AG10803 (cell line): ENCODE results near the gene ANOS1.

Experiments used
- DNase-seq: peaks from one replicate; pipeline ENCODE4 v3.0.0; 2010; ENCODE audit warnings: low read depth
- H3K4me3 ChIP-seq: 2 replicates; pipeline ENCODE4 v1.5.1; 2011; ENCODE audit warnings: mild to moderate bottlenecking, low read length, control low read depth
- TF ChIP-seq, protein P1 (sequence below): conservative IDR thresholded peaks from 2 replicates; pipeline ENCODE4 v1.5.1; 2011; ENCODE audit warnings: mild to moderate bottlenecking, low read length, control low read depth, inconsistent platforms

The ANOS1 gene

DNA sequence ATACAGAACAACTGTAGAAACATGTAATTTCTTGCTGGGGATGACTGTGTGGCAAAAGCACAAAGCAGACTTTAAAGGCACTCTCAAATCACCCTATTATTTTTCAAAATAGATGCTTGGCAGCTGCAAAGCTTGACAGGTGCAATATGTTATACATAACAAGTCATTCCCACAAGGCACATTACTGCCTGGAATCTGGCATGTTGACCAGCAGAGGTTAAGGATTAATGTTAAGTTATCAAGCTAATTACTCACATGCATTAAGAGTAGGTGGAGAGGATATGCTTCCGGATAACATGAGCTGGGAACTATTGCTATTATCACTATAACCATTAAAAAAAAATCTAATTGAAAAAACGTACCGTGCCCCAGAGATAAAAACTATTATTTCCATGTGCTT, 17.8 kb downstream of the ANOS1 start:
- H3K4me3 ChIP-seq: no peak overlapping the region
- TF ChIP-seq, protein P1, sequence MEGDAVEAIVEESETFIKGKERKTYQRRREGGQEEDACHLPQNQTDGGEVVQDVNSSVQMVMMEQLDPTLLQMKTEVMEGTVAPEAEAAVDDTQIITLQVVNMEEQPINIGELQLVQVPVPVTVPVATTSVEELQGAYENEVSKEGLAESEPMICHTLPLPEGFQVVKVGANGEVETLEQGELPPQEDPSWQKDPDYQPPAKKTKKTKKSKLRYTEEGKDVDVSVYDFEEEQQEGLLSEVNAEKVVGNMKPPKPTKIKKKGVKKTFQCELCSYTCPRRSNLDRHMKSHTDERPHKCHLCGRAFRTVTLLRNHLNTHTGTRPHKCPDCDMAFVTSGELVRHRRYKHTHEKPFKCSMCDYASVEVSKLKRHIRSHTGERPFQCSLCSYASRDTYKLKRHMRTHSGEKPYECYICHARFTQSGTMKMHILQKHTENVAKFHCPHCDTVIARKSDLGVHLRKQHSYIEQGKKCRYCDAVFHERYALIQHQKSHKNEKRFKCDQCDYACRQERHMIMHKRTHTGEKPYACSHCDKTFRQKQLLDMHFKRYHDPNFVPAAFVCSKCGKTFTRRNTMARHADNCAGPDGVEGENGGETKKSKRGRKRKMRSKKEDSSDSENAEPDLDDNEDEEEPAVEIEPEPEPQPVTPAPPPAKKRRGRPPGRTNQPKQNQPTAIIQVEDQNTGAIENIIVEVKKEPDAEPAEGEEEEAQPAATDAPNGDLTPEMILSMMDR: no peak
- DNase-seq: no peak

DNA sequence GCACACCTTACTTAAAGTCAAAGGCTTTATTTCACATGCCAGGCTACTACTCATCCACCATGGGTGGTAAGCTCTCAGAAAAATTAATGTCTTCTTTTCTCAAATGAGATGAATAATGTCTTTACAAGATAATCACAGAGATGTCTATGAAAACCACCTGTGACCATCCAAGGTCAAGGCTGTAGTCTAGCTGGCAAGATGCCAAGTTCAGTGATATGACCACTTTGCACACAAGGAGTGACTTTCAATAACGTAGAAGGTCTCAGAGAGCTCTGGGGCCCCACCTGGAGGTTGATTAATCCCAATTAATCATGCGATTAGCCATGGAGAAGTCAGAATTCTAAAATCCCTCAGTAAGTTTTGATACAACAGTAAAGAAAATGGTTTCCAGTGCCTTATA, 20.5 kb downstream of the ANOS1 start:
- DNase-seq: no peak
- TF ChIP-seq, protein P1: no peak

DNA sequence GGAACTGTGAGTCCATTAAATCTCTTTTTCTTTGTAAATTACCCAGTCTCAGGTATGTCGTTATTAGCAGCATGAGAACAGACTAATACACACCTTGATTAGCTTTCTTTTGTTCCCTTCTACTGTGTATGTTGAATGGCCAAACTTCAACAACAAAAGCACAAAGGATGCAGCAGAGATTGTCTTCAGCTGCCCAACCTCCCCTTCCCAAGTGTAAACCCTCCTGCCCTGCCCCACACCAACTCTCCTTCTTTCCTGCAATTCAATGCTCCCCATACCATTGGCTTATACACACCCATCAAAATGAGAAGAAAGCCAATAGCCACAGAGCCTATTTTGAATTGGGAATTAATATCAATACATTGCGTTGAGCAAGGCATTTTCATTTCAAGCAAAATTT, 27.8 kb downstream of the ANOS1 start:
- no peak for DNase-seq
- TF ChIP-seq, protein P1: no peak
- H3K4me3 ChIP-seq: no peak overlapping the region

More for the DNA sequence above, 20.5 kb downstream of the ANOS1 start:
- no peak overlapping the region for H3K4me3 ChIP-seq

DNA sequence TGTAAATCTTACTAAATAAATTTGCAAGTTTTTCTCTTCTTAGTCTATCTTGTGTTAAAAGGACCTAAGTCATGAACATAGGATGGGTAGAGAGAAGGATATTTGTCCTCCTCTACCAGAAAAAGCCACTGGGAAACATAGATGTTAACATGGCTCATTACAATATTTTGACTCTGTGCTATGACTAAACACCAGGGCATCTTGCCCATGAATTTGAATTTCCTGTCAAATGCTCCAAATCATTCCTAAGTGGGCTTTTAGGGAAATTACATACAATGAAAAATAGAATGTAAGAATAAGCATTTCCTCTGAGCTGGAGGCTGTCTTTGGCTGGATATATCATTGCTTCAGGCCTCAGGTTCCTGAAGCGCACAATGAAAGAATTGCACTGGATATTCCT, 39.1 kb downstream of the ANOS1 start:
- TF ChIP-seq, protein P1: no peak
- no peak for DNase-seq
- H3K4me3 ChIP-seq: no peak overlapping the region

DNA sequence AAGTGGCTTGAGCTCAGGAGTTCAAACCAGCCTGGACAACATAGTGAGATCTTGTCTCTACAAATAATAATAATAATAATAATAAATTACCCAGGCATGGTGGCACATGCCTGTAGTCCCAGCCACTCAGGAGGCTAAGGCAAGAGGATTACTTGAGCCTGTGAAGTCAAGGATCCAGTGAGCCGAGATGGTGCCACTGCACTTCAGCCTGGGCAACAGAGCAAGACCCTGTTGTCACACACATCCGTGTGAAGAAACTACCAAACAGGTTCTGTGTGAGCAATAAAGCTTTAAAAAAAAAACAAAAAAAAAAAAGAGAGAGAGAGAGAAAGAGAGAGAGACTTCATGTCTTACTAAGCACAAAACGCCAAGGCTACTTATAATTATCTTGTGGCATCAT, 42.5 kb downstream of the ANOS1 start:
- no peak for DNase-seq
- H3K4me3 ChIP-seq: no peak overlapping the region
- TF ChIP-seq, protein P1: no peak

DNA sequence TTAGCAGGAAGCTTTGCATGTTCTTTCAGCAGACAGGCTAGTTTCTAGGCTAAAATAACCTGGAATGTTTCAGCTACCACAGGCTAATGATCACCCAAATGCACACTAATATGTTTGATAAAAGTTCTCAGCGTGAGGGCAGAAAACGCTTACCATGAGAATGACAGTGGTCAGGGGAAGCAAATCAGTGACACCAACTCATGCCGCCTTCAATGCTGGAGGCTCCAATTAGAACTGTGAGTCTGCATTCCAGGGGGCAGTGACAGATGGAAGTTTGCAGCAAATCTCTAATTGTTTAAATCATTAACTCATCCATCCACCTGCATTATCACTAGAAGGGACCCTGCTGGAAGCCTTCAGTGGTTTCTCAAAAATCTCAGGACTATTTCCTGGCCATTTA, 43.2 kb downstream of the ANOS1 start:
- TF ChIP-seq, protein P1: no peak
- DNase-seq: no peak
- H3K4me3 ChIP-seq: no peak overlapping the region

DNA sequence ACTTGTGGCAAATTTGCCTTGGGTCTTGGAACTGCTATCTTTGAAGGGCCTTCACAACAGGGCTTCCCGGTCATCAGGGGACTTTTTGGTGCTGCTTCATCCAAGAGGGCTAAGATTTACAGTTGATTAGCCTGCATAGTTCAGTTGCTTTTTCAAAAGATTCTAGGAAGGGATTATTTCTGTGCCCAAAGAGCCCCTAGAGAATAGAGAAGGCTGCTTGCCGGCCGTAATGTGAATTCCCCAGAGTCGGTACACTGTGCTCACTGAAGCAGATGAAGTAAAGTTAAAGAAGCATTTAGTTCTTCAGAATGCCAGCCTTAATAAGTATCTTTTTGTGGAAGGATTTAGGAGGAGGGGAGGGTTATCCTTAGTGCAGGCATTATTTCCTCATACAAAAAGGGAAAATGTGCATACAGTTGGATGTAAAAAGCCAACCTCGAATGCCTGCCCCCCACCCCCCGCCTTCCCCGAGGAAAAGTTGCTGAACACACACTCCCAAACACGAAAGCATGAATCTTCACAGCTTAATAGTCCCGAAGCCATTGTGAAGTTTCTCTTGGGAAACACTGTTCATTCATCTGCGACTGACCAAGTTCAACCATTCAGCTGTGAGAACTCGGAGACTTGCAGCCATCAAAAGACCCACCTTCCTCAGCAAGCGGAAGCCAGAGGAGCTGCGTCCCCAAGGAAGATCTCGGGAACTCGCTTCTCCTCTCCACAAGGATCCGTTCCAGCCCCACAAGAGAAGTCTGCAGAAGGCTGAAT, 47.6 kb downstream of the ANOS1 start:
- no peak overlapping the region for H3K4me3 ChIP-seq
- TF ChIP-seq, protein P1: no peak
- DNase-seq: no peak
